Stimulated activated CD8-positive, alpha-beta memory T cell treated with anti-CD3 and anti-CD28 coated beads, Interleukin-4, amount 100 ng/mL, for 1 hour (primary cell): ENCODE measurements around the gene TRIM47.

Experiments used
- DNase-seq, 2 donors: peaks; one replicate each; pipeline ENCODE4 v3.0.0-alpha.2; 2020; ENCODE audit warnings: low read depth in 2 of 2, low spot score in 1 of 2

Gene TRIM47

GRCh38 chr17:75878174-75878998, at the start of gene TRIM47:
TRIM47 (minus strand) TSS chr17:75878581; CDS start chr17:75878548, 33 bp downstream.
- no peak for DNase-seq

- no peak for DNase-seq
Measured at GRCh38 chr17:75927286-75927922, 49.0 kb upstream of the TRIM47 start.

DNA sequence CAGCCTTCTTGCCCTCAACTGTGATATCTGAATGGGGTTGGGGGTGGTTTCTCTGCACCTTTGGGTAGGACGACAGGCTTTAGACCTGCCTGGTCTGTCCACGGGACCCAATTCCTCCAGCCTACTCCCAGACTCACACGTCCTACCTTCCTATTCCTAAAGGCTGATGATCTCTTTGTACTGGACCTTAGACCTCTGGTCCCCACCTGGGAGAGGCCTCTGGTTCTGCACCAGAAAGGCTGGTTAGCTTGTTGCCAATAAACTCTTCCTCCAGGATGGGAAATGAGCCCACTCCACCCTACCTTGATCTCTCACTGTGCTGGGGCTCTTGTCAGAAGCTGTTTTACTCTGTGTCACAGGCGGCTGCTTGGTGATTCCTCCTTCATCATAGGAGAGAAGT, 48.1 kb upstream of the TRIM47 start:
- no peak for DNase-seq

- no peak for DNase-seq
Measured at GRCh38 chr17:75925912-75926311, 47.5 kb upstream of the TRIM47 start.

- no peak for DNase-seq
Measured at GRCh38 chr17:75925103-75925502, 46.7 kb upstream of the TRIM47 start.

- no peak for DNase-seq
Measured at GRCh38 chr17:75922963-75923874, 44.8 kb upstream of the TRIM47 start.

DNA sequence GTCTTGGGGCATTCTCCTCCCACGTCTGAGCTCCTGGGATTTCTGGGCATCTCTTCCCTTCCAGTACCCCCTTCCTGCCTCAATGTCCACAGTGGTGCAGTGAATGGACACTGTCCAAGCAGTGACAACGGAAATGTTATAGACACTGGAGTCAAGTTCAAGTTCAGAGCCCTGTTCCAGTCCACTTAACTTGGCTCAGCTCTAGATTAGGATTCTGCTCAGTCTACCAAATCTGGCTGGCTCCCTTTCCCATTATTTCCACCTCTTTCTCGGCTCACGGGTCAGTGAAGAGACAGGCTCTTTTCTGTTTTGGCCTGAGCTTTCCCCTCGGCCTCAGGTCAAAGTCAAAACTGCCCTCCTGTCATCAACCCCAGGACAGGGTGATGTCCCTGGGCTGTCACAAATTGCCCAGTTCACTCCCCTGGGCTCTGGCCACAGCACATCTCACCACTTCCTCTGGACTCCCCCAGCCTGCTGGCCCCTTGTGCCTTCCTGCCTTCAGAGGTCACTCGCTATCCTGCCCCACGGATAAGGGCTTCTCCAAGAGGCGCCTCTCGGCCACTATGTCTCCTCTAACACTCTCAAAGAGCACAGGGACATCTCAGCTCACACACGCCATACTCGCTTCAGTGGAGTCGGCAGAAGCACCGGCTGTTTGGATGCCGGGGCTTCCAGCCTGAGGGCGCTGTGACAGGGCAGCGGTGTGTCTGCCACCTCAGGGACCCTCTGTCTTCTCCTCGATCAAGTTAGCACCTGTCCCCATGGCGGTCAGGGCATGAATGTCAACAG, 44.0 kb upstream of the TRIM47 start:
- no peak for DNase-seq

GRCh38 chr17:75921596-75921995, 43.2 kb upstream of the TRIM47 start:
- DNase-seq, result no peak

GRCh38 chr17:75920045-75920560, 41.7 kb upstream of the TRIM47 start:
- DNase-seq, result no peak

- DNase-seq, result no peak
Measured at GRCh38 chr17:75919611-75920010, 41.2 kb upstream of the TRIM47 start.

- no peak for DNase-seq
Measured at GRCh38 chr17:75917917-75918445, 39.6 kb upstream of the TRIM47 start.

DNA sequence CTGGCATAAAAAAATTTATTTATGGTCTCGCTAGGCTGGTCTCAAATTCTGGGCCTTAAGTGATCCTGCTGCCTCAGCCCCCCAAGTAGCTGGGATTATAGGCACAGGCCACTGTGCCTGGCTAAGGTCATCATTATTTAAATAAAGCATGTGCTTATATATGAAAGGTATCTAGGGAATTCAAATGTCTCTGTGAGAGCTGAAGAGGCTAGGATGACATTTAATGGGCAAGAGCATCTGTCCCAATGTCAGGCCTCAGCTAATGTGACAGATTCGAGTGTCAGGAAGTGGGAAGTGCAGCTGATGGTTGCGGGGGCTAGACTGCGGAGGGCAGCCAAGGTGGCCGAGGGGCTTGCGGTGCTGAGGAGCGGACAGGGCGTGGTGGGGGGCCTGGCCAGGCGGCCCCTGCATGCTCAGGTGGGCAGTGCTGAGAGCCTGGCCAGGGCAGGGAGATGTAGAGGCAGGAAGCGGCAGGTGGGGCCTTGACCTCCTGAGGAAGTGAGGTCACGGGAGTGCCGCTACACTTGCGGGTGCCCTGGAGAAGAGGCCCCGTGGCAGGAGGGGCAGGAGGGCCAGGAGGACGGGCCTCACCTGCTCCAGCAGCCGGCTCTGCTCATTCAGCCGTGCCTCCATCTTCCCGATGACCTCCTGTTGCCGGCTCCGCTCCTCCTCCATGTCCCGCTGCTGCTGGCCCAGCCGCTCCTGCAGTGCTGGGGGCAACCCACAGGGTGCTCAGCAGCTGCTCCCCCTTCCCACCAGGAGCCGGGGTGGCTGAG, 38.9 kb upstream of the TRIM47 start:
- DNase-seq, result no peak

DNA sequence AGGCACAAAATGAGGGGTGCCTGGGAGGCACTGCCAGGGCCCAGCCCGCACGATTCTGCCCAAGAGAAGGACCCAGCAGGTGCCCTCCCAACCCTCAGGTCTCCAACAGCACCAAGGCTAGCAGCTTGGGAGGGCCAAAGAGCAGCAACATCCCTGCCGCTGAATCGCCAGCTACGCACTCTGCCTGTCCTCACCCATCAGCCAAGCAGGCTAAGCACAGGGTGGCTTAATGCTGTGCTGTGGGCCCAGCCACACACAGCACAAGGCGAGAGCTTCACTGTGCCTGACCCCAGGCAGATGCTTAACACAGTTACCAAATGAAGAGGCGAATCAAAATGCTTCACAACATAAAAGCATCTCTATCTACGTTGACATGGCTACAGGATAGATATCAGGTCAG, 36.9 kb upstream of the TRIM47 start:
- DNase-seq, result no peak

- no peak for DNase-seq
Measured at GRCh38 chr17:75914643-75915267, 36.4 kb upstream of the TRIM47 start.

DNA sequence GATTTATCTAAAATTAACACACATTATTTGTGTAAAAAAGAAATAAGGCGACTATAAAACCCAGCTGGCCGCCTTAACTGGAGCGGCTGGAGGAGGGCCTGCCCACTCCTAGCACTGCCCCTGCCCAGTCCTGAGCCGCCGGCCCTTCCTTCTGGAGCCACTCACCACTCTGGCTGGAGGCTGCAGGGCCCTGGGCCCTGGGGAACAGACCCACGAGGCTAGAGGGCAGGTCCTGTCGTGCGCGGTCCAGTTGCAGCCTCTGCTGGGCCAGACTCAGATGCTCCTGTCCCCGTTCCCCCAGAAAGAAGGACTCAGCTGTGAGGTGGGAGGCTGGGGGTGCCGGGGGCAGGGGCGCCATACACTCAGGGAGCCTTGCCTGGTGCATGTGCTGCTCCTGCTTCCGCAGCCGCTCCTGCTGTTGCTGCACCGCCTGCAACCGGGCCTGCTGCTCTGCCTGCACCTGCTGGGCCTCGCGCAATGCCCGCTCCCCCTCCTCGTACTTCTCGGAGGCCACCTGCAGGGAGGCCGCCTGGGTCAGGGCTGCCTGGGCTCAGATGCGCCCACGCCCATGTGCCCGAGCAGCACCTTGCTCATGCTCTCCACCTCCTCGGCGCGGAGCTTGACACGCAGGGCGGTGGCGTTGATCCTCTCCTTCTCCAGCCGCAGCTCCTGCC, 35.3 kb upstream of the TRIM47 start:
- no peak for DNase-seq

GRCh38 chr17:75910699-75911098, 32.3 kb upstream of the TRIM47 start:
- no peak for DNase-seq

DNA sequence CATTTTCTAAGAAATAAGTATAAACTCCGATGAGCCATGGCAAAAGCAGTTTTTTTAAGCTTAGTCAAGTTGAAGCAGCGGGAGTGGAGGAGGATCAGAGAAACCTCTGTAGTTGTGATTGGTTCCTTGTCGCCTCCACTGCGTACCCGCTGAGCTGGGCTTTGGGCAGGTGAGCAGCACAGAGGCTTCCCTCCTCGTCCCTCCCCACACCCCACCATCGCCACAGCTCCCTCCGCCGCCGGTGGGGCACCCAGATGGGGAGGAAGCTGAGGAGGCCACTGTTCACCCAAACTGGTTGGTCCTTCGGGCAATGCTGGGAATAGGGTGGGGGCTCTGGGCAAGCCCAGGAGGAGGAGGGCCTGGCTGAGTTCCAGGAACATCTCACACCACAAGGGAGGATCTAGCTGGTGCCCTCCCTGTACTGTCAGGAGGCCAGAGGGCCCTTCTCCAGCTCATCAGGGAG, 31.5 kb upstream of the TRIM47 start:
- no peak for DNase-seq

DNA sequence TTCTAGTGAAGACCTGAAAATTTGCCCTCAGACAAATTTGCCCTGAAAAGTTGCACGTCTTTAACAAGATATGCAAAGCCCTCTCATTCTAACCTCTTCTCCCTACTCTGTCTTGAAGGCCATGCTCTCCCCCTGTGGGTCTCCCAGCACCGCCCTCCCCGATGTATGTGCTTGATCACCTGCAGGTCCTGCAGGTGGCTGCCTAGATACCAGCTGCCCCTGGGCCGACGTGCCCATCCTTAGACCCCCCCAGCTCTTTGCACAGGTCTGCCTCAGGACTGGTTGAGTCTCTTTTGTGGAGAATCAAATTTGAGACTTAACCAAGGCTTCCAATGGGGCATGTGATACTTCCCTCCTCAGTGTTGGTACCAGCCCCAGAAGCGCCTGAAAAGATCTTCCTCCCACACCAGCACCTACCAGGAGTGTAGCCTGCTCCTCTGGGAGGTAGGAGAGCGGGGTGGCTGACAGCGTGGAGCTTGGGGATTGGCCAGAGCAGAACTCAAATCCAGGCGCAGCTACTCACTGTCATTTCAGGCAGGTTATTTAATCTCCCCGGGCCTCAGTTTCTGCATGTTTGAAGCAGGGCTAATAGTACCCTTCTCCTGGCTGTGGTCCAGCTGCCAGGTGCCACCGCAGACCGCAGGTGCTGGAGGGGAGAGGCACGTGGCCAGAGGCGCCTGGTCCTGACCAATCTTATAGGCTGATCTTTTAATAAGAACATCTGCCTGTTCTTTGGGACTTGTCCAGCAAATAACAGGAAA, 30.9 kb upstream of the TRIM47 start:
- DNase-seq, result no peak
